Measurements from ENCODE around the gene RARG. TPM values are rescaled to one million over a fixed set of nuclear protein-coding genes. Genes with fewer than 3 reads are reported as not detected.

Gene RARG
- total RNA-seq, 2 donors from 2014 or later: 11.4 to 21.5 TPM

DNA sequence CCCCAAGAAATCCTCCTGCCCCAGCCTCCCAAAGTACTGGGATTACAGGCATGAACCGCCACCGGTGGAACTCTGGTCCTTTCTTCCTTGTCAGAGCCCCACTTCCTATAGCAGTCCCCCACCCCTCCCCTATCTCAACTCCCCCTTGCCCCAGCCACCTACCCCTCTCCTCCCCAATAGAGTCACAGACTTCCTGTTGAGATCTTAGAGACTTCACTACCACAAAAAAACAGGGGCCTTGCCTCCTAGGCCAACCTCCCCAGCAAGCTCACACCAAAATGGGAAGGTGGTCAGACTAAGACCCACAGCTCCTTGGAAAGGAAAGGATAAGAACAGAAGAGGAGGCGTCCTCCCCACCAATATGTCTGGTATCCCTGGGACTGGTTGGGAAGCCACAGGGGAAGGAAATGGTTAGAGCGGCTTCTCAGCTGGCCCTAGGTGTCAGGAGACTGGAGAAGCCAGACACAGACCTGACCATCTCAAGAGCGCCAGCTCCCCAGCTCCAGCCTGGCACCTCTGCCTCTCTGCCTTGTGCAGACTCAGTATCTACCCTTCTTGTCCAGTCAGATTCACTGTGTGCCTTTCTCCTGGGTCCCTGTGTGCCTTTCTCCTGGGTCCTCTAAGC is 33.4 kb downstream of the RARG start:
- TF ChIP-seq, protein P1, sequence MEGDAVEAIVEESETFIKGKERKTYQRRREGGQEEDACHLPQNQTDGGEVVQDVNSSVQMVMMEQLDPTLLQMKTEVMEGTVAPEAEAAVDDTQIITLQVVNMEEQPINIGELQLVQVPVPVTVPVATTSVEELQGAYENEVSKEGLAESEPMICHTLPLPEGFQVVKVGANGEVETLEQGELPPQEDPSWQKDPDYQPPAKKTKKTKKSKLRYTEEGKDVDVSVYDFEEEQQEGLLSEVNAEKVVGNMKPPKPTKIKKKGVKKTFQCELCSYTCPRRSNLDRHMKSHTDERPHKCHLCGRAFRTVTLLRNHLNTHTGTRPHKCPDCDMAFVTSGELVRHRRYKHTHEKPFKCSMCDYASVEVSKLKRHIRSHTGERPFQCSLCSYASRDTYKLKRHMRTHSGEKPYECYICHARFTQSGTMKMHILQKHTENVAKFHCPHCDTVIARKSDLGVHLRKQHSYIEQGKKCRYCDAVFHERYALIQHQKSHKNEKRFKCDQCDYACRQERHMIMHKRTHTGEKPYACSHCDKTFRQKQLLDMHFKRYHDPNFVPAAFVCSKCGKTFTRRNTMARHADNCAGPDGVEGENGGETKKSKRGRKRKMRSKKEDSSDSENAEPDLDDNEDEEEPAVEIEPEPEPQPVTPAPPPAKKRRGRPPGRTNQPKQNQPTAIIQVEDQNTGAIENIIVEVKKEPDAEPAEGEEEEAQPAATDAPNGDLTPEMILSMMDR (IDR thresholded peaks at IDR 0.05): no peak
- Histone ChIP-seq H3K36me3 (no peaks in the 10 kb centered on the region), H3K9me3 (no peaks in the 10 kb centered on the region), H3K9ac (ENCODE audit: low read depth in 2 of 2, low read length in 2 of 2) (no peak overlapping the region), H3K4me1 (peaks cover 15% of the 10 kb centered on the region), H3K27me3 (no peaks in the 10 kb centered on the region), H3K4me3 (no peak overlapping the region), H3K27ac (no peak overlapping the region)
- intact Hi-C loops (cut with DNase I): loop anchor here (5.0 kb wide), 1 partner anchor 131 kb away; no protein-coding TSS in a partner anchor
- no peak for DNase-seq

DNA sequence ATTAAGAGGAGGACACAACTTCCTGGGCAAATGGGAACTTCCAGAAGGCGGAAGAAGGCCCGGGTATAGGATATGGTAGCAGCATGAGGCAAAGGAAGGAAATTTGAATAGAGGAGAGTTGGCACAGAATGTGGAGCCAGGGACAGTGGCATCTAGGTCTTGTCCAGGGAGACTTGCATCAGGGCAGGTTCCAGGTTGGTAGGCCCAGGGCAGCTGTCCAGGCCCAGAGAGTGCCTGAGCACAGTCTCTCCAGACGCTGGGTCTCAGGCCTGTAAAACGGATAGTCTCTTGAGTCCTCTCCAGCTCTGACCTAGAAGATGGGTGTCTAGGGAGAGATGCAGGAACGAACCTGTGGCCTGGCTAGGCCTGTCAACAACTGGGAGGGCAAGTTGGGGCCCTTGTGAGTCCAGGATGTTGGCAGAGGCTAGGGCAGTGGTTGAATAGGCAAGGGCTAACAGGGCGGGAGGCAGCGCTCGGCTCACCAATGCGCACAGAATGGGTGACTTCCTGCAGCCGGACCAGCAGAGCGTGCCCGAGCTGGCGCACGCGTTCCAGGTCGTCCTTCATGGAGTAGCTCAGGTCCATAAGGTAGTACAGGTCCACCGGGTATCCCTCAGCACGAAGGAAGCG is 34.9 kb downstream of the RARG start:
- Histone ChIP-seq H3K36me3 (no peaks in the 10 kb centered on the region), H3K27me3 (no peaks in the 10 kb centered on the region), H3K27ac (no peak overlapping the region), H3K9ac (ENCODE audit: low read depth in 2 of 2, low read length in 2 of 2) (no peak overlapping the region), H3K4me1 (peaks cover 15% of the 10 kb centered on the region), H3K4me3 (no peak overlapping the region), H3K9me3 (no peaks in the 10 kb centered on the region)
- TF ChIP-seq, protein P1 (IDR thresholded peaks at IDR 0.05): no peak
- DNase-seq: no peak
- intact Hi-C loops (cut with DNase I): loop anchor here (2.0 to 5.0 kb wide), 2 partner anchors 38 to 130 kb away; no protein-coding TSS in a partner anchor

DNA sequence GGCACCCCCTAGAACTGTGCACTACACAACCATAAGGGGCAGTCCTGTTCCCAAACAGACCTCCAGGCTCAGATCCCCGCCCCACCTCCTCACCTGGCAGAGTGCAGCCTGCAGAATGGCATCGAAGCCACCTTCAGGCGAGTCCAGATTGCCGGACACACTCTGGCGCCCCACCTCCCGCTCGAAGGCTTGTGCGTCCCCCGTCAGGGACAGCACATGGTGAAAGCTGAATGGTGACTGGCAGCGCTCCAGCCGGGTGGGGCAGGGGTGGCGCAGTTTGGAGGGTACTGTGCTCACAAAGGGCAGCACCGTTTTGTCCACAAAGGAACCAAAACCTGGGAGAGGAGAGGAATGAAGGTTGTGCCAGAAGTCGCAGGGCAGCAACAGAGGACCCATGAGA is 35.5 kb downstream of the RARG start:
- DNase-seq: no peak
- TF ChIP-seq, protein P1 (IDR thresholded peaks at IDR 0.05): no peak
- Histone ChIP-seq H3K9me3 (no peaks in the 10 kb centered on the region), H3K27me3 (no peaks in the 10 kb centered on the region), H3K36me3 (no peaks in the 10 kb centered on the region), H3K9ac (ENCODE audit: low read depth in 2 of 2, low read length in 2 of 2) (no peak overlapping the region), H3K4me1 (peaks cover 12% of the 10 kb centered on the region), H3K27ac (no peak overlapping the region), H3K4me3 (no peak overlapping the region)
- intact Hi-C loops (cut with DNase I): loop anchor here (2.0 to 5.0 kb wide), 2 partner anchors 38 to 129 kb away; no protein-coding TSS in a partner anchor

DNA sequence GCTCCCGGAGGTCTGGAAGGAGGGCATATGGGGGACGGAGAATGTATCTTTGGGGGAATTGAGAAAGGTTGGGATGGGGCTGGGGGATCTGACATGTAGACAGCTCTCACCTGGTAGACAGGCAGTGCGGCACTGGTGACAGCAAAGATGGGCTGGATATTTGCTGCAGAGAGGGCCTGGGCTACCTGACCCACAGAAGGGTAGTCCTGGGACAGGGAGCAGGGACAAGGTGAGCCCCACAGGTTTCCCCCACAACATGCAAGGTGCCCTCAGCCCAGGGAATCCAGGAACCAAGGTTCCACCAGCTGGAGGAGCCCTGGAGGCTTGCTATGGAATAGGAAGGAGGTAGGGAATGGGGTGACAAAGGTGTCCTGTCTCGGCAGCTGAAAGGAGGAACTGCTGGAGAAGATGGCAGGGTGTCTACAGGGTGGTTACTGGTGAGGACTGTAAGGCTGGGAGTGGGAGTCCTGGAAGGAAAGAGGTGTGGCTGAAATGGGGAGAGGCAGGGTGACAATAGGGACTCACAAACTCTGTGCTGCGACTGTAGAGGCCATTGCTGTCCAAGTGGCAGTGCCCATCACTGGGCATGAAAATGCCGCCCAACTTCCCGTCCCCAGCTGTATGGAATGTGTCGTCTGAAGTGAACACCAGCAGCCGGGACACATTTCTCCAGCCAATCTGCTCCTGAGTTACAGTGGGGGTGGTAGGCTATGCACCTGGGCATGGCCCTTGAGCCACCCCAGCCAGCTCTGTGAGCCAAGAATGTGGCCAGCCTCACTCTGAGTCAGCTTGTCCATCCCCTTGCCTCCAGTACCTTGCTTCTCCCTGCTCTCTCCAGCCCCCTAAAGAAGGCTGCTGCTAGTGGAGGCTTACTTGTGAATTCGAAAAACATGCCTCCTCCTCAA is 36.2 kb downstream of the RARG start:
- Histone ChIP-seq H3K27me3 (no peaks in the 10 kb centered on the region), H3K36me3 (no peaks in the 10 kb centered on the region), H3K27ac (no peak overlapping the region), H3K4me3 (no peak overlapping the region), H3K9ac (ENCODE audit: low read depth in 2 of 2, low read length in 2 of 2) (no peak overlapping the region), H3K4me1 (peaks cover 11% of the 10 kb centered on the region), H3K9me3 (no peaks in the 10 kb centered on the region)
- intact Hi-C loops (cut with DNase I): loop anchor here (2.0 to 5.0 kb wide), 2 partner anchors 37 to 128 kb away; no protein-coding TSS in a partner anchor
- TF ChIP-seq, protein P1 (IDR thresholded peaks at IDR 0.05): no peak
- no peak for DNase-seq

DNA sequence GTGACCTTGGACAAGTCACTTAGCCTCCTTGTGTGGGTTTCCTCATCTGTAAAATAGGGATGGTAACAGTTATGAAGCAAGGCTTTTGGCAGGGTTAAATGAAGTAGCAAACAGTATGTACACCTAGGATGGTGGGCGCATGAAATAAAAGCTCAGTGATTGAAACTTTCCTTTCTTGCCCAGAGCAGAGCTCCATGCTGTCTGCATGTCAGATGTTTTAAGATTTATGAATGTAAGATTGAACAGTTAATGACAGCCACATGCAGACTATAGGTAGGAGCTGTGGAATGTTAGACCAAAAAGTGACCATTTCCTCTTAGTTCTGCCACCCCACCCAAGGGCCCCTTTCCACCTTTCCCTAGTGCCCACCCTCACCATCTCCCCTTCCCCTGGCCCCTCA is 37.0 kb downstream of the RARG start:
- no peak overlapping the region for H3K4me3 ChIP-seq
- H3K9ac ChIP-seq (ENCODE audit: low read depth in 2 of 2, low read length in 2 of 2): no peak overlapping the region
- TF ChIP-seq, protein P1 (IDR thresholded peaks at IDR 0.05): no peak
- no peak overlapping the region for H3K27ac ChIP-seq
- no peak for DNase-seq
- no peaks in the 10 kb centered on the region for H3K36me3 ChIP-seq
- intact Hi-C loops (cut with DNase I): loop anchor here (5.0 kb wide), 1 partner anchor 128 kb away; no protein-coding TSS in a partner anchor
- H3K27me3 ChIP-seq: no peaks in the 10 kb centered on the region
- no peaks in the 10 kb centered on the region for H3K9me3 ChIP-seq
- H3K4me1 ChIP-seq: peaks cover 11% of the 10 kb centered on the region
